GM12878 (cell line): ENCODE results near the gene MED25. TPM values are rescaled to one million over a fixed set of nuclear protein-coding genes. Genes with fewer than 3 reads are reported as not detected.

Source experiments
- ATAC-seq: fragments of 200-7000 bp; cut with Tn5 transposase; 3 replicates; pipeline ENCODE4 v1.9.1; 2020; ENCODE audit warnings: mild to moderate bottlenecking, moderate library complexity
- BruUV-seq: library from RNA; stranded (reverse); fragments of 400-500 nt; replicated peaks from 2 replicates; lab custom pipeline; 2021; lab: Mats Ljungman, UMichigan
- CTCF ChIA-PET: fragments of 300-600 bp; sonication (Branson Sonifier 250); formaldehyde crosslinking; extraction: SDS; loops from one replicate; lab custom pipeline; 2021; ENCODE audit warnings: inconsistent platforms; lab: Yijun Ruan, JAX
- POLR2A ChIA-PET: fragments of 350-600 bp; formaldehyde crosslinking; extraction: SDS; loops from one replicate; lab custom pipeline; 2021; ENCODE audit warnings: inconsistent platforms; lab: Charles Lee
- RAD21 ChIA-PET: fragments of 300-600 bp; sonication (Branson Sonifier 250); formaldehyde crosslinking; loops from one replicate; lab custom pipeline; 2023; ENCODE audit warnings: antibody characterized with exemption; ENCODE audit not compliant: unreplicated experiment; lab: Charles Lee
- SMC1A ChIA-PET: fragments of 300-600 bp; sonication (Branson Sonifier 250); formaldehyde crosslinking; loops from one replicate; lab custom pipeline; 2023; ENCODE audit not compliant: unreplicated experiment, uncharacterized antibody; lab: Charles Lee
- DNase-seq: peaks from one replicate; pipeline ENCODE4 v3.0.0-alpha.2; 2011; ENCODE audit warnings: low read depth, low spot score
- FAIRE-seq: peaks from 3 replicates; lab custom pipeline; 2011; peaks lifted over from hg19 to GRCh38; lab: Jason Lieb, UNC
- H2AFZ ChIP-seq: 2 replicates; pipeline ENCODE4 v1.6.0; 2011; ENCODE audit warnings: low read depth, low read length, control low read depth; ENCODE audit not compliant: control insufficient read depth
- H3K27ac ChIP-seq: 2 replicates; pipeline ENCODE4 v1.5.1; 2011; ENCODE audit warnings: control low read depth; ENCODE audit not compliant: control insufficient read depth, insufficient read depth
- H3K27me3 ChIP-seq, 2 experiments: replicated peaks in 1 of 2; 2 replicates each; pipeline versions ENCODE4 v1.6.0 to v1.6.1; 2011; ENCODE audit warnings: low read length in 1 of 2; ENCODE audit not compliant: control insufficient read depth in 2 of 2, insufficient read depth in 2 of 2
- H3K36me3 ChIP-seq, 2 experiments: 2 replicates each; pipeline ENCODE4 v1.5.1; 2011; ENCODE audit warnings: low read length in 1 of 2; ENCODE audit not compliant: control insufficient read depth in 2 of 2, insufficient read depth in 2 of 2
- H3K4me1 ChIP-seq: 2 replicates; pipeline ENCODE4 v1.6.1; 2011; ENCODE audit warnings: mild to moderate bottlenecking, low read length, moderate library complexity, mixed read lengths; ENCODE audit not compliant: control insufficient read depth, insufficient read depth
- H3K4me2 ChIP-seq: 2 replicates; pipeline ENCODE4 v1.6.0; 2011; ENCODE audit warnings: control low read depth; ENCODE audit not compliant: control insufficient read depth, insufficient read depth
- H3K4me3 ChIP-seq: fragments of 200-600 bp; sonication (generic); 2 replicates; pipeline ENCODE4 v1.5.1; 2016
- H3K79me2 ChIP-seq: 2 replicates; pipeline ENCODE4 v1.6.0; 2011; ENCODE audit warnings: low read length; ENCODE audit not compliant: control insufficient read depth, insufficient read depth
- H3K9ac ChIP-seq: 2 replicates; pipeline ENCODE4 v1.8.0; 2011; ENCODE audit warnings: low read length, control low read depth, mixed read lengths; ENCODE audit not compliant: control insufficient read depth, insufficient read depth
- H3K9me3 ChIP-seq: replicated peaks from 3 replicates; pipeline ENCODE4 v1.5.1; 2011; ENCODE audit warnings: mild to moderate bottlenecking, low read length; ENCODE audit not compliant: control insufficient read depth, insufficient read depth
- H4K20me1 ChIP-seq: 2 replicates; pipeline ENCODE4 v1.6.0; 2011; ENCODE audit not compliant: control insufficient read depth, insufficient read depth
- CHD4 ChIP-seq: fragments of 200-600 bp; sonication (generic); IDR thresholded peaks from 2 replicates; pipeline ENCODE4 v1.6.1; 2016; ENCODE audit warnings: mild to moderate bottlenecking
- PAX5 ChIP-seq: IDR thresholded peaks from 2 replicates; pipeline ENCODE4 v1.6.1; 2011; ENCODE audit warnings: low read depth, low read length, borderline replicate concordance
- RCOR1 ChIP-seq: conservative IDR thresholded peaks from 2 replicates; pipeline ENCODE4 v1.6.1; 2012; ENCODE audit warnings: low read depth, low read length, improper control_type of control experiment
- SMAD1 ChIP-seq: fragments of 450-650 bp; IDR thresholded peaks from 2 replicates; pipeline ENCODE4 v1.6.1; 2018; ENCODE audit warnings: mild to moderate bottlenecking, low read depth; ENCODE audit not compliant: partially characterized antibody
- TCF12 ChIP-seq: IDR thresholded peaks from 2 replicates; pipeline ENCODE4 v1.6.1; 2011; ENCODE audit warnings: low read depth, mild to moderate bottlenecking, low read length
- ZNF274 ChIP-seq: IDR thresholded peaks from one replicate; pipeline ENCODE4 v1.8.0; 2011; ENCODE audit not compliant: insufficient read length, insufficient read depth
- whole genome bisulfite sequencing: methylation state at CpG from one replicate; pipeline ENCODE4 v1.1.6; 2016; ENCODE audit warnings: low lambda C conversion rate; ENCODE audit not compliant: insufficient replicate concordance, insufficient coverage; ENCODE audit errors: missing lambda C conversion rate; 5-methylcytosine and 5-hydroxymethylcytosine counted together
- in situ Hi-C: fragments of 300-500 bp; cut with MboI; formaldehyde crosslinking; loops from 9 replicates; pipeline ENCODE4 v1.14.3; 2018; ENCODE audit warnings: mixed read lengths
- intact Hi-C: fragments of 100-400 bp; cut with micrococcal nuclease; formaldehyde crosslinking; loops from one replicate; pipeline ENCODE4 v1.14.2; 2022; ENCODE audit not compliant: unreplicated experiment
- polyA plus RNA-seq, 11 experiments: library from polyadenylated mRNA; depleted of rRNA in 4 of 11; unstranded in 6 of 11; stranded (reverse) in 5 of 11; fragments of >200 nt; fragmentation: Nextera tagmentation in 4 of 11; fragmentation: Illumina TruSeq in 1 of 11; extraction: Ambion mirVana in 4 of 11; extraction: Trizol in 1 of 11; gene quantifications; 1 replicate in 1 of 11; 2 replicates in 10 of 11; pipeline versions ENCODE4 v1.2.1 to v1.2.3, GENCODE V29; 2011 to 2016; ENCODE audit warnings: inconsistent platforms in 2 of 11, missing spikeins in 2 of 11, low read depth in 1 of 11
- total RNA-seq, 4 experiments: library from RNA; depleted of rRNA in 3 of 4; stranded (reverse); fragments of >200 nt in 3 of 4; fragmentation: Illumina TruSeq in 1 of 4; extraction: Trizol in 1 of 4; gene quantifications; 2 replicates each; pipeline versions ENCODE4 v1.2.1 to v1.2.3, GENCODE V29; 2013 to 2021
- TF ChIP-seq, protein P1 (sequence below): IDR thresholded peaks from 2 replicates; pipeline ENCODE4 v1.6.1; 2011; ENCODE audit warnings: mild to moderate bottlenecking, low read depth, low read length, moderate library complexity; ENCODE audit not compliant: insufficient replicate concordance
- TF ChIP-seq, protein P2 (sequence below): fragments of 450-650 bp; IDR thresholded peaks from 2 replicates; pipeline ENCODE4 v1.6.1; 2017; ENCODE audit warnings: mild to moderate bottlenecking, moderate library complexity
- TF ChIP-seq, protein P3 (sequence below): fragments of 150-350 bp; IDR thresholded peaks from 2 replicates; pipeline ENCODE4 v1.6.1; 2016; ENCODE audit warnings: low read depth, low read length
- TF ChIP-seq, protein P4 (sequence below): IDR thresholded peaks from 2 replicates; pipeline ENCODE4 v1.6.1; 2012; ENCODE audit warnings: low read length, inconsistent platforms

MED25 gene
- total and polyA plus RNA-seq, 10 of the 15 experiments (the other 5 are each of a cell fraction or from before 2014, with no cell fraction given): 3.5 to 53.9 (median 17.1) TPM

DNA sequence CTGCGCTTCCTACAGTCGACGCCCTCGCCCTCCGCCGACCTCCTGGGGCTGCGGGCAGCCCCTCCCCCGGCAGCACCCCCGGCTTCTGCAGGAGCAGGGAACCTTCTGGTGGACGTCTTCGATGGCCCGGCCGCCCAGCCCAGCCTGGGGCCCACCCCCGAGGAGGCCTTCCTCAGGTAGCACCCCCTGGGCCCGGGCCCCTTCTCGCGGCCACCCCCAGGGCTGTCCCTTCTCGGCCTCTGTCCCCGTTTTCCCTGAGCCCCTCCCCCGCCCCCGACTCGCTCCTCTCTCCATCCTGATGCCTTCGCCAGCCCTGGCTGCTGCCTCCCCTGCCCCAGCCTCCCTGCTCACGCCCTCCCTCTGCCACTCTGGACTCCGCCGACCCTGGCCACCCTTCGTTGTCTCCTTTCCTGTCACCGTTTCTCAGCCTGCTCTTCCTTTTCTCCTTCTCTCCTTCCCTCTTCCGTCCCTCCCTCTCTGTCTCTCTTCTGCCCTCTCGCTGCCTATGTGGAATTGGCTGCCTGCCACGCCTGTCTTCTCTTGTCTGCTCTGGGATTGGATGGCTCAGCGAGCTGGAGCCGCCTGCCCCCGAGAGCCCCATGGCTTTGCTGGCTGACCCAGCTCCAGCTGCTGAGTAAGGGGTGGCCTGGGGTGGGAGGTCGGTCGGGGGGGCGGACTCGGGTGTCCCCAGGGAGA lies 16.0 kb upstream of the MED25 start (continued):
- TF ChIP-seq, protein P1, sequence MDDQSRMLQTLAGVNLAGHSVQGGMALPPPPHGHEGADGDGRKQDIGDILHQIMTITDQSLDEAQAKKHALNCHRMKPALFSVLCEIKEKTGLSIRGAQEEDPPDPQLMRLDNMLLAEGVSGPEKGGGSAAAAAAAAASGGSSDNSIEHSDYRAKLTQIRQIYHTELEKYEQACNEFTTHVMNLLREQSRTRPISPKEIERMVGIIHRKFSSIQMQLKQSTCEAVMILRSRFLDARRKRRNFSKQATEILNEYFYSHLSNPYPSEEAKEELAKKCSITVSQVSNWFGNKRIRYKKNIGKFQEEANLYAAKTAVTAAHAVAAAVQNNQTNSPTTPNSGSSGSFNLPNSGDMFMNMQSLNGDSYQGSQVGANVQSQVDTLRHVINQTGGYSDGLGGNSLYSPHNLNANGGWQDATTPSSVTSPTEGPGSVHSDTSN: peak; percentile 58
- TF ChIP-seq, protein P2, sequence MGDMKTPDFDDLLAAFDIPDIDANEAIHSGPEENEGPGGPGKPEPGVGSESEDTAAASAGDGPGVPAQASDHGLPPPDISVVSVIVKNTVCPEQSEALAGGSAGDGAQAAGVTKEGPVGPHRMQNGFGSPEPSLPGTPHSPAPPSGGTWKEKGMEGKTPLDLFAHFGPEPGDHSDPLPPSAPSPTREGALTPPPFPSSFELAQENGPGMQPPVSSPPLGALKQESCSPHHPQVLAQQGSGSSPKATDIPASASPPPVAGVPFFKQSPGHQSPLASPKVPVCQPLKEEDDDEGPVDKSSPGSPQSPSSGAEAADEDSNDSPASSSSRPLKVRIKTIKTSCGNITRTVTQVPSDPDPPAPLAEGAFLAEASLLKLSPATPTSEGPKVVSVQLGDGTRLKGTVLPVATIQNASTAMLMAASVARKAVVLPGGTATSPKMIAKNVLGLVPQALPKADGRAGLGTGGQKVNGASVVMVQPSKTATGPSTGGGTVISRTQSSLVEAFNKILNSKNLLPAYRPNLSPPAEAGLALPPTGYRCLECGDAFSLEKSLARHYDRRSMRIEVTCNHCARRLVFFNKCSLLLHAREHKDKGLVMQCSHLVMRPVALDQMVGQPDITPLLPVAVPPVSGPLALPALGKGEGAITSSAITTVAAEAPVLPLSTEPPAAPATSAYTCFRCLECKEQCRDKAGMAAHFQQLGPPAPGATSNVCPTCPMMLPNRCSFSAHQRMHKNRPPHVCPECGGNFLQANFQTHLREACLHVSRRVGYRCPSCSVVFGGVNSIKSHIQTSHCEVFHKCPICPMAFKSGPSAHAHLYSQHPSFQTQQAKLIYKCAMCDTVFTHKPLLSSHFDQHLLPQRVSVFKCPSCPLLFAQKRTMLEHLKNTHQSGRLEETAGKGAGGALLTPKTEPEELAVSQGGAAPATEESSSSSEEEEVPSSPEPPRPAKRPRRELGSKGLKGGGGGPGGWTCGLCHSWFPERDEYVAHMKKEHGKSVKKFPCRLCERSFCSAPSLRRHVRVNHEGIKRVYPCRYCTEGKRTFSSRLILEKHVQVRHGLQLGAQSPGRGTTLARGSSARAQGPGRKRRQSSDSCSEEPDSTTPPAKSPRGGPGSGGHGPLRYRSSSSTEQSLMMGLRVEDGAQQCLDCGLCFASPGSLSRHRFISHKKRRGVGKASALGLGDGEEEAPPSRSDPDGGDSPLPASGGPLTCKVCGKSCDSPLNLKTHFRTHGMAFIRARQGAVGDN: no peak

DNA sequence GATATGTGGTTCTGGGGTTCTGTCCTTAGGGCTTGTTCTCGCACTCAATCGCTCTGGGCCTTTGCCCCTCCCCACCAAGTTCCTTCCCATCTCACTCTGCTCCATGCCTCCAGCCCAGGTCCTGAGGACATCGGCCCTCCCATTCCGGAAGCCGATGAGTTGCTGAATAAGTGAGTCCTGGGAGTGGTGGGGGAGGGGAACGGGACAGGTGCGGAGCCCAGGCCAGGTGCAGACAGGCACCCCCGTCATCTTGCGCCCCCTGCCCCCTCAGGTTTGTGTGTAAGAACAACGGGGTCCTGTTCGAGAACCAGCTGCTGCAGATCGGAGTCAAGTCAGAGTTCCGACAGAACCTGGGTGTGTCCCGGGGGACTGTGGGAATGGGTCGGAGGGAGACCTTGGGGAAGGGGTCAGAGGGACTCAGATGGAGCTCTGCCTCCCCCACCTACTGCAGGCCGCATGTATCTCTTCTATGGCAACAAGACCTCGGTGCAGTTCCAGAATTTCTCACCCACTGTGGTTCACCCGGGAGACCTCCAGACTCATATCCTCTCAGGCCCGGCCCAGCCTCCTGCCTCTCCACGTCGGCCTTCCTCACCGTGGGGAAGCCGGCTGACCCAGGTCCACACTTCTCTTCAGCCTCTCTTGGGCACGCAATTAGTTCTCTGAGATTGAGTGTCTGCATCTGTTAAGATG lies 15.1 kb upstream of the MED25 start:
- Histone ChIP-seq H3K27ac (no peak overlapping the region), H3K79me2 (no peaks in the 10 kb centered on the region), H3K4me1 (no peaks in the 10 kb centered on the region), H3K9me3 (no peaks in the 10 kb centered on the region), H3K4me3 (no peak overlapping the region), H2AFZ (no peak overlapping the region), H3K4me2 (no peak overlapping the region), H4K20me1 (no peaks in the 10 kb centered on the region), H3K36me3 (peaks cover 9 to 23% of the 10 kb centered on the region in 2 experiments; a peak in 3 of 4 replicates), H3K9ac (no peak overlapping the region), H3K27me3 (no peaks in the 10 kb centered on the region)
- ChIA-PET SMC1A (no interaction called here), POLR2A (no interaction called here), RAD21 (no interaction called here), CTCF (no interaction called here)
- in situ Hi-C loops (no loop called here), intact Hi-C loops (no loop called here)
- DNase-seq (no peak), FAIRE-seq (no peak), ATAC-seq (no peak)
- no TSS peak for BruUV-seq
- 97% methylated on average over 23 of the region's 24 CpGs for WGBS
- no peak for TF ChIP-seq CHD4
- TF ChIP-seq TCF12: no peak
- no peak for TF ChIP-seq RCOR1
- no peak for TF ChIP-seq SMAD1
- TF ChIP-seq, protein P3, sequence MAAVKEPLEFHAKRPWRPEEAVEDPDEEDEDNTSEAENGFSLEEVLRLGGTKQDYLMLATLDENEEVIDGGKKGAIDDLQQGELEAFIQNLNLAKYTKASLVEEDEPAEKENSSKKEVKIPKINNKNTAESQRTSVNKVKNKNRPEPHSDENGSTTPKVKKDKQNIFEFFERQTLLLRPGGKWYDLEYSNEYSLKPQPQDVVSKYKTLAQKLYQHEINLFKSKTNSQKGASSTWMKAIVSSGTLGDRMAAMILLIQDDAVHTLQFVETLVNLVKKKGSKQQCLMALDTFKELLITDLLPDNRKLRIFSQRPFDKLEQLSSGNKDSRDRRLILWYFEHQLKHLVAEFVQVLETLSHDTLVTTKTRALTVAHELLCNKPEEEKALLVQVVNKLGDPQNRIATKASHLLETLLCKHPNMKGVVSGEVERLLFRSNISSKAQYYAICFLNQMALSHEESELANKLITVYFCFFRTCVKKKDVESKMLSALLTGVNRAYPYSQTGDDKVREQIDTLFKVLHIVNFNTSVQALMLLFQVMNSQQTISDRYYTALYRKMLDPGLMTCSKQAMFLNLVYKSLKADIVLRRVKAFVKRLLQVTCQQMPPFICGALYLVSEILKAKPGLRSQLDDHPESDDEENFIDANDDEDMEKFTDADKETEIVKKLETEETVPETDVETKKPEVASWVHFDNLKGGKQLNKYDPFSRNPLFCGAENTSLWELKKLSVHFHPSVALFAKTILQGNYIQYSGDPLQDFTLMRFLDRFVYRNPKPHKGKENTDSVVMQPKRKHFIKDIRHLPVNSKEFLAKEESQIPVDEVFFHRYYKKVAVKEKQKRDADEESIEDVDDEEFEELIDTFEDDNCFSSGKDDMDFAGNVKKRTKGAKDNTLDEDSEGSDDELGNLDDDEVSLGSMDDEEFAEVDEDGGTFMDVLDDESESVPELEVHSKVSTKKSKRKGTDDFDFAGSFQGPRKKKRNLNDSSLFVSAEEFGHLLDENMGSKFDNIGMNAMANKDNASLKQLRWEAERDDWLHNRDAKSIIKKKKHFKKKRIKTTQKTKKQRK: no peak
- no peak for TF ChIP-seq PAX5
- TF ChIP-seq, protein P4, sequence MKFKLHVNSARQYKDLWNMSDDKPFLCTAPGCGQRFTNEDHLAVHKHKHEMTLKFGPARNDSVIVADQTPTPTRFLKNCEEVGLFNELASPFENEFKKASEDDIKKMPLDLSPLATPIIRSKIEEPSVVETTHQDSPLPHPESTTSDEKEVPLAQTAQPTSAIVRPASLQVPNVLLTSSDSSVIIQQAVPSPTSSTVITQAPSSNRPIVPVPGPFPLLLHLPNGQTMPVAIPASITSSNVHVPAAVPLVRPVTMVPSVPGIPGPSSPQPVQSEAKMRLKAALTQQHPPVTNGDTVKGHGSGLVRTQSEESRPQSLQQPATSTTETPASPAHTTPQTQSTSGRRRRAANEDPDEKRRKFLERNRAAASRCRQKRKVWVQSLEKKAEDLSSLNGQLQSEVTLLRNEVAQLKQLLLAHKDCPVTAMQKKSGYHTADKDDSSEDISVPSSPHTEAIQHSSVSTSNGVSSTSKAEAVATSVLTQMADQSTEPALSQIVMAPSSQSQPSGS: no peak
- no peak for TF ChIP-seq ZNF274
